Panc1 (cell line): ENCODE data around the gene SLC2A3. TPM values are rescaled to one million over a fixed set of nuclear protein-coding genes. Genes with fewer than 3 reads are reported as not detected.

Experiments used
- ATAC-seq: fragments of 200-7000 bp; cut with Tn5 transposase; 2 replicates; pipeline ENCODE4 v1.9.1; 2020; ENCODE audit warnings: mild to moderate bottlenecking, moderate library complexity
- BruUV-seq: library from RNA; stranded (reverse); fragments of 400-500 nt; replicated peaks from 2 replicates; lab custom pipeline; 2021; lab: Mats Ljungman, UMichigan
- CTCF ChIA-PET: fragments of 300-600 bp; sonication (Branson Sonifier 250); formaldehyde crosslinking; loops from one replicate; lab custom pipeline; 2022; ENCODE audit warnings: antibody characterized with exemption; lab: Charles Lee
- POLR2A ChIA-PET: fragments of 300-600 bp; sonication (Branson Sonifier 250); formaldehyde crosslinking; loops from one replicate; lab custom pipeline; 2022; ENCODE audit warnings: antibody characterized with exemption; lab: Charles Lee
- DNase-seq: peaks from one replicate; pipeline ENCODE4 v3.0.0-alpha.2; 2010; ENCODE audit warnings: low read depth, low spot score
- H3K27ac ChIP-seq: 2 replicates; pipeline ENCODE4 v1.5.1; 2011; ENCODE audit warnings: mild to moderate bottlenecking, low read length, inconsistent platforms
- H3K27me3 ChIP-seq: fragments of 200-500 bp; sonication (Bioruptor generic); 2 replicates; pipeline ENCODE4 v1.6.0; 2014; ENCODE audit warnings: low read length, inconsistent platforms; ENCODE audit not compliant: control insufficient read depth, insufficient read depth
- H3K36me3 ChIP-seq: fragments of 200-500 bp; sonication (Bioruptor generic); 2 replicates; pipeline ENCODE4 v1.5.1; 2014; ENCODE audit warnings: inconsistent platforms, mild to moderate bottlenecking, low read length, moderate library complexity; ENCODE audit not compliant: control insufficient read depth, insufficient read depth
- H3K4me1 ChIP-seq: 2 replicates; pipeline ENCODE4 v1.5.1; 2011; ENCODE audit warnings: inconsistent platforms, mild to moderate bottlenecking, low read length, moderate library complexity; ENCODE audit not compliant: control insufficient read depth, insufficient read depth
- H3K4me3 ChIP-seq, 2 experiments: 2 replicates each; pipeline ENCODE4 v1.5.1; 2011 to 2012; ENCODE audit warnings: low read depth in 2 of 2, low read length in 2 of 2, mild to moderate bottlenecking in 2 of 2, inconsistent platforms in 1 of 2, moderate library complexity in 1 of 2
- H3K9me3 ChIP-seq: fragments of 200-500 bp; sonication (Bioruptor generic); 2 replicates; pipeline ENCODE4 v1.5.1; 2014; ENCODE audit warnings: low read depth, mild to moderate bottlenecking, inconsistent platforms, low read length, moderate library complexity; ENCODE audit not compliant: control insufficient read depth, insufficient read depth
- POLR2AphosphoS5 ChIP-seq: IDR thresholded peaks from 2 replicates; pipeline ENCODE4 v1.6.1; 2012; ENCODE audit warnings: mild to moderate bottlenecking, low read depth, low read length, moderate library complexity
- SIN3A ChIP-seq: IDR thresholded peaks from 2 replicates; pipeline ENCODE4 v1.6.1; 2012; ENCODE audit warnings: low read depth, mild to moderate bottlenecking, low read length, moderate library complexity, borderline replicate concordance; ENCODE audit not compliant: insufficient read depth
- TCF7L2 ChIP-seq: IDR thresholded peaks from 2 replicates; pipeline ENCODE4 v1.6.1; 2011; ENCODE audit warnings: mild to moderate bottlenecking, low read depth, low read length, inconsistent platforms
- in situ Hi-C: cut with HindIII; loops from 2 replicates; pipeline ENCODE4 v1.10.0; 2016; ENCODE audit warnings: low sequenced_read_pairs, low pct_unique_long_range_greater_than_20kb
- intact Hi-C: fragments of 100-400 bp; cut with micrococcal nuclease; formaldehyde crosslinking; loops from one replicate; pipeline ENCODE4 v1.10.0; 2022; ENCODE audit not compliant: unreplicated experiment
- total RNA-seq: library from RNA; stranded (reverse); gene quantifications from one replicate; pipeline ENCODE4 v1.2.1, GENCODE V29; 2021; ENCODE audit not compliant: unreplicated experiment
- TF ChIP-seq, protein P1 (sequence below), 2 experiments: IDR thresholded peaks; 2 replicates each; pipeline ENCODE4 v1.6.1; 2011 to 2012; ENCODE audit warnings: low read depth in 2 of 2, control low read depth in 1 of 2, low read length in 1 of 2, mild to moderate bottlenecking in 1 of 2, moderate library complexity in 1 of 2; ENCODE audit not compliant: insufficient read depth in 1 of 2
- TF ChIP-seq, protein P2 (sequence below): fragments of 450-650 bp; IDR thresholded peaks from 2 replicates; pipeline ENCODE4 v1.5.1; 2017; ENCODE audit warnings: mild to moderate bottlenecking

Gene SLC2A3
- total RNA-seq, 1 experiment from 2014 or later = 0.51 TPM

DNA sequence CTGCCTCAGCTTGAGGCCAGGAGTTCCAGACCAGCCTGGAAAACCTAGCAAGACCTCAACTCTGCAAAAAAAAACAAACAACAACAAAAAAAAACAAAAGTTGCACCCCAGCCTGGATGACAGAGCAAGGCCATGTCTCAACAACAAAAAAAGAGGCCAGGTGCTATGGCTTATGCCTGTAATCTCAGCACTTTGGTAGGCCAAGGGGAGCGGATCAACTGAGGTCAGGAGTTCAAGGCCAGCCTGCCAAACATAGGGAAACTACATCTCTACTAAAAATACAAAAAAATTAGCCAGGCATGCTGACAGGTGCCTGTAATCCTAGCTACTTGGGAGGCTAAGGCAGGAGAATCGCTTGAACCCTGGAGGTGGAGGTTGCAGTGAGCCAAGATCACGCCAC, 56.7 kb downstream of the SLC2A3 start:
- no peaks in the 10 kb centered on the region for H3K36me3 ChIP-seq
- H3K4me3 ChIP-seq = no peak overlapping the region
- intact Hi-C loops (no loop called here), in situ Hi-C loops (no loop called here)
- DNase-seq = no peak
- ATAC-seq = no peak
- no peaks in the 10 kb centered on the region for H3K4me1 ChIP-seq
- no peak for TF ChIP-seq POLR2AphosphoS5
- TF ChIP-seq, protein P1, sequence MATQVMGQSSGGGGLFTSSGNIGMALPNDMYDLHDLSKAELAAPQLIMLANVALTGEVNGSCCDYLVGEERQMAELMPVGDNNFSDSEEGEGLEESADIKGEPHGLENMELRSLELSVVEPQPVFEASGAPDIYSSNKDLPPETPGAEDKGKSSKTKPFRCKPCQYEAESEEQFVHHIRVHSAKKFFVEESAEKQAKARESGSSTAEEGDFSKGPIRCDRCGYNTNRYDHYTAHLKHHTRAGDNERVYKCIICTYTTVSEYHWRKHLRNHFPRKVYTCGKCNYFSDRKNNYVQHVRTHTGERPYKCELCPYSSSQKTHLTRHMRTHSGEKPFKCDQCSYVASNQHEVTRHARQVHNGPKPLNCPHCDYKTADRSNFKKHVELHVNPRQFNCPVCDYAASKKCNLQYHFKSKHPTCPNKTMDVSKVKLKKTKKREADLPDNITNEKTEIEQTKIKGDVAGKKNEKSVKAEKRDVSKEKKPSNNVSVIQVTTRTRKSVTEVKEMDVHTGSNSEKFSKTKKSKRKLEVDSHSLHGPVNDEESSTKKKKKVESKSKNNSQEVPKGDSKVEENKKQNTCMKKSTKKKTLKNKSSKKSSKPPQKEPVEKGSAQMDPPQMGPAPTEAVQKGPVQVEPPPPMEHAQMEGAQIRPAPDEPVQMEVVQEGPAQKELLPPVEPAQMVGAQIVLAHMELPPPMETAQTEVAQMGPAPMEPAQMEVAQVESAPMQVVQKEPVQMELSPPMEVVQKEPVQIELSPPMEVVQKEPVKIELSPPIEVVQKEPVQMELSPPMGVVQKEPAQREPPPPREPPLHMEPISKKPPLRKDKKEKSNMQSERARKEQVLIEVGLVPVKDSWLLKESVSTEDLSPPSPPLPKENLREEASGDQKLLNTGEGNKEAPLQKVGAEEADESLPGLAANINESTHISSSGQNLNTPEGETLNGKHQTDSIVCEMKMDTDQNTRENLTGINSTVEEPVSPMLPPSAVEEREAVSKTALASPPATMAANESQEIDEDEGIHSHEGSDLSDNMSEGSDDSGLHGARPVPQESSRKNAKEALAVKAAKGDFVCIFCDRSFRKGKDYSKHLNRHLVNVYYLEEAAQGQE (IDR thresholded peaks at IDR 0.05; ENCODE audit: insufficient read depth in 1 of 2, low read depth in 2 of 2, low read length in 1 of 2) = no peak
- ChIA-PET CTCF (no interaction called here), POLR2A (no interaction called here)
- H3K27me3 ChIP-seq = no peaks in the 10 kb centered on the region
- H3K9me3 ChIP-seq = no peaks in the 10 kb centered on the region
- no peak overlapping the region for H3K27ac ChIP-seq
- BruUV-seq = no TSS peak

DNA sequence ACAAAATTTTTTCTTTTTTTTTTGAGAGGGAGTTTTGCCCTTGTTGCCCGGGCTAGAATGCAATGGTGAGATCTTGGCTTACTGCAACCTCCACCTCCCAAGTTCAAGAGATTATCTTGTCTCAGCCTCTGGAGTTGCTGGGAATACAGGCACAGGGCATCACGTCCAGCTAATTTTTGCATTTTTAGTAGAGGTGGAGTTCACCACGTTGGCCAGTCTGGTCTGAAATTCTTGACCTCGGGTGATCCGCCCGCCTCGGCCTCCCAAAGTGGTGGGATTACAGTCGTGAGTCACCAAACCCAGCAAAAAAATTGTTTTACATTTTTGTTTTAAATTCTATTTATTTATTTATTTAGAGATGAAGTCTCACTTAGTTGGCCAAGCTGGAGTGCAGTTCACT, 58.6 kb downstream of the SLC2A3 start:
- TF ChIP-seq TCF7L2 (no peak), POLR2AphosphoS5 (no peak), SIN3A (no peak)
- TF ChIP-seq, protein P1 (IDR thresholded peaks at IDR 0.05; ENCODE audit: insufficient read depth in 1 of 2, low read depth in 2 of 2, low read length in 1 of 2) = no peak
- TF ChIP-seq, protein P2, sequence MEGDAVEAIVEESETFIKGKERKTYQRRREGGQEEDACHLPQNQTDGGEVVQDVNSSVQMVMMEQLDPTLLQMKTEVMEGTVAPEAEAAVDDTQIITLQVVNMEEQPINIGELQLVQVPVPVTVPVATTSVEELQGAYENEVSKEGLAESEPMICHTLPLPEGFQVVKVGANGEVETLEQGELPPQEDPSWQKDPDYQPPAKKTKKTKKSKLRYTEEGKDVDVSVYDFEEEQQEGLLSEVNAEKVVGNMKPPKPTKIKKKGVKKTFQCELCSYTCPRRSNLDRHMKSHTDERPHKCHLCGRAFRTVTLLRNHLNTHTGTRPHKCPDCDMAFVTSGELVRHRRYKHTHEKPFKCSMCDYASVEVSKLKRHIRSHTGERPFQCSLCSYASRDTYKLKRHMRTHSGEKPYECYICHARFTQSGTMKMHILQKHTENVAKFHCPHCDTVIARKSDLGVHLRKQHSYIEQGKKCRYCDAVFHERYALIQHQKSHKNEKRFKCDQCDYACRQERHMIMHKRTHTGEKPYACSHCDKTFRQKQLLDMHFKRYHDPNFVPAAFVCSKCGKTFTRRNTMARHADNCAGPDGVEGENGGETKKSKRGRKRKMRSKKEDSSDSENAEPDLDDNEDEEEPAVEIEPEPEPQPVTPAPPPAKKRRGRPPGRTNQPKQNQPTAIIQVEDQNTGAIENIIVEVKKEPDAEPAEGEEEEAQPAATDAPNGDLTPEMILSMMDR = no peak
- ChIA-PET POLR2A (no interaction called here), CTCF (interaction anchor here (0.6 kb wide), 1 partner anchor 129 kb away, joined by 11 read pairs; no protein-coding TSS in a partner anchor)
- intact Hi-C loops = no loop called here
- in situ Hi-C loops = no loop called here
- no TSS peak for BruUV-seq
- Histone ChIP-seq H3K4me1 (no peaks in the 10 kb centered on the region), H3K4me3 (no peak overlapping the region), H3K9me3 (no peaks in the 10 kb centered on the region), H3K27me3 (no peaks in the 10 kb centered on the region), H3K36me3 (no peaks in the 10 kb centered on the region), H3K27ac (no peak overlapping the region)
- DNase-seq (no peak), ATAC-seq (no peak)
